GM18861 (cell line): ENCODE results near the gene ADAMTS12.
"Not testable (repeated sequence)": the region's sequence is repeated elsewhere in the genome, so short reads cannot be mapped to it uniquely, and the experiment has no call there.

Source experiments
- ATAC-seq: cut with Tn5 transposase; IDR thresholded peaks from one replicate; pipeline ENCODE4 v1.9.1; 2021; ENCODE audit not compliant: unreplicated experiment

ADAMTS12 gene

DNA sequence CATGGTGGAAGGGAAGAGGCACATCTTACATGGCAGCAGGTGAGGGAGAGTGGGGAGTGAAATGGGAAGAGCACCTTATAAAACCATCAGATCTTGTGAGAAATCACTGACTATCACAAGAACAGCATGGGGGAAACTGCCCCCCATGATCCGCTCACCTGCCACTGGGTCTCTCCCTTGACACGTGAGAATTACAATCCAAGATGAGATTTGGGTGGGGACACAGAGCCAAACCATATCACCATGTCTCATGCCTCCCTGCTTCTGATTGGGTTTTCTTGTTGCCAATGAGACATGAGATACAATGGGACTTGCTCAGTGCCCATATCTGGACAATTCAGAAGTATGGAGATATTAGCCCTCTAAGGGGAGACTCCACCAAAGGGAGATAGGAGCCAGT lies 353.6 kb downstream of the ADAMTS12 start:
- no peak for ATAC-seq

DNA sequence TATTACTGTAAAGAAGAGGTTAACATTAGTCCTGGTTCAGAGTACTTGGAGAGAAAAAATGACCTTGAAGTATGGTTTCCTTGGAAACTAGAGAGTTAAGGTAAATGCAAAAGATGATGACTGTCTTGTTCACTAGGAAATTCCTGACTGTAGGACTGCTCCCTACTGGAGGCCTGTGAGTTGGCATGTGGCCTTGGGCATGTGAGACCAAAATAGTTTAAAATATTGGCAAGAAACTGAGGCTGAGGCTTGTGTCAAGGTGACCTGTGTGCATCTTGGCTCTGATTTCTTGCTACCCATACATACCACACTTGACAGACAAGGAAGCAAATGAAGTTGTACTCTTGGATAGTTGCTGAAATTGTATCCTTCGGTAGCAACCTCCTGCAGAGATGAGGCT lies 354.6 kb downstream of the ADAMTS12 start:
- no peak for ATAC-seq

DNA sequence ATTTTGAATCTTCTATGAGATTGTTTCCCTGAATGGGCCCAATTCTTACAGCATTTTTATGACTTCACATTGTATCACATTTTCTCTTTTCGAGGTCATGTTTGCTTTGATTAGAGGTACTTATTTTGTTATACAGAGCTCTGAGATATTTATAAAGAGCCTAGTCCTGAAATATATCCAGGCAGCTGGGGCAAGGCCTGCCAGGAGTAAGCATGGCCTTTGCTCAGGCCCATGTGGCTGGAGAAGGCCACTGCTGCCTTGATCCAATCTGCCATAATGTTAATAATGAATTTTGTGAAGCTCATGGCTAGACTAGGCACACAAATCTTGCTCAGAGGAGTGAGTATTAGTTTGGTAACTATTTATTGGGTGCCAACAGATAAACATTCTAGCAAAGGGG lies 355.0 kb downstream of the ADAMTS12 start:
- ATAC-seq = no peak

DNA sequence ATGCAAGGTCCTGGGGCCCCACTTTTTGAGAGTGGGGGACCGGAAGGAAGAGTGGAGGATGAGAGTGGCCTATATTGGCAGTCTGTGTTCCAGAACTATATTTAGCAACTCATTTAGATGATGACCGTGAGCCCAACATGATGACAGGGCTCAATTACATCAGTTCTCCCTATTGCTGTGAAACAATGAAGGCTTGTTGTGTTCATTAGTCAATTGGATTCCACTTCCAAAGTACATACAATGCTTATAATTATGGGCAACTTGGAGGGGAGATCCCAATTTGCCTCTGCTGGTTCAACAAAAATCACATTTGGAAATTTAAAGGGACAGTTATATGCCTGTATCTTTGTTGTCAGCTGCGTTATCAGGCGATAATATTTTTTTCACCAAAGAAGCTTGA lies 360.0 kb downstream of the ADAMTS12 start:
- no peak for ATAC-seq

DNA sequence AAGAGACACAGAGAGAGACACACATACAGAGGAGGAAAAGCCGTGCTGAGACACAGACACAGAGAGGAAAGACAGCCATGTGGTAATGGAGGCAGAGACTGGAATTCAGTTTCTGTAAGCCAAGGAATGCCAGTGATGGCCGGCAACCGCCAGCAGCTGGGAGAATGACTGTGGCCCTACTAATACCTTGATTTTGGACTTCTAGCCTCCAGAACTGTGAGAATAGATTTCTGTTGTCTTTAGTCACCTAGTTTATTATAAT lies 360.8 kb downstream of the ADAMTS12 start:
- ATAC-seq = no peak

DNA sequence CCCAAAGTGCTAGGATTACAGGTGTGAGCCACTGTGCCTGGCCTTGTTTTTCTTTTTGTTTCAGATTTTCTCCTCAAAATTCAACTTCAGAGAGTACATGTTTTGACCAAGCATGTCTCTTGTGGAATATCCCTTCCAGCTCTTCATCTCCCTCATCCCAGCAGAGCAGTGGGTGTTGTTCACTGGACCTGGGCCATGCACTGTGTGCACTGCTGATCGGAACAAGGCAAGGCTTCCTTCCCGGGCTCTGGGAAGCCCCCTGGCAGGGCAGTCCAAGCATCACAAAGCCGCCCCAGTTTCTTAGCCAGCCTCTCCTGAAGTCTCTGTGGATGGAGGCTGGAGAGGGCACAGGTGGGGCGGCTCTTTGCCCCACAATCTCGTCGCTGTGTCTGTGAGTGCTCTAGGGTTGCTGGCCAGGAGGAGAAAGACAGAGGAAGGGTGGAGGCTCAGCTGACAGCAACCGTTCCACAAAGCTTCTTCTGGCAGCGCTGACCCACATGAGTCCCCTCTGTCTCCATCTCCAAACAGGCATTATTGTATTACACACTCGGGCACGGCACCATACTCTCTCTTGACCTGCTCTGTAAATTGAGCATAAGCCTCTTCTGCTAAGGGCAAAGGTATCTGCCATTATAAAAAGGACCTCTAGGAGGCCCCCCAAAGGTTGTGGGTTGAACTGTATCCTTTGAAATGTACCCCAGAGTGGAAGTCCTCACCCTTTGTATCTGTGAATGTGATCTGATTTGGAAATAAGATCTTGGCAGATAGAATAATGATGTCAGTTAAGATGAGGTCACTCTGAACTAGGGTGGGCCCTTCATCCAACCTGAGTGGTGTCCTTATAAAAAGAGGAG lies 361.4 kb downstream of the ADAMTS12 start:
- ATAC-seq = no peak

DNA sequence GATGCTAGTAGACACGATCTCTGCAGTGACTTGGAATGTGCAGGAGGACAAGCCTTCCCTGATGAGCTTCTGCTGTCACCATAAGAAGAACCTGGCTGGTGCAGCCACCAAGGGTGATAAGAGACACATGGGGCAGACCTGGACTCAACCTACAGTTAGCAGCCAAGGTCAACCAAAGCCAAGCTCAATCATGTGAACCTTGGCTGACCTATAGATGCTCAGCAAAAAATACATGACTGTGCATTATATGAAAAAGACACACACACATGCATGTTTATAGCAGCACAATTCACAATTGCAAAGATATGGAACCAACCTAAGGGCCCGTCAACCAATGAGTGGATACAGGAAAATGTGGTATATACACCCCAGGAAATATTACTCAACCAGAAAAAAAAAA lies 364.1 kb downstream of the ADAMTS12 start:
- no peak for ATAC-seq

DNA sequence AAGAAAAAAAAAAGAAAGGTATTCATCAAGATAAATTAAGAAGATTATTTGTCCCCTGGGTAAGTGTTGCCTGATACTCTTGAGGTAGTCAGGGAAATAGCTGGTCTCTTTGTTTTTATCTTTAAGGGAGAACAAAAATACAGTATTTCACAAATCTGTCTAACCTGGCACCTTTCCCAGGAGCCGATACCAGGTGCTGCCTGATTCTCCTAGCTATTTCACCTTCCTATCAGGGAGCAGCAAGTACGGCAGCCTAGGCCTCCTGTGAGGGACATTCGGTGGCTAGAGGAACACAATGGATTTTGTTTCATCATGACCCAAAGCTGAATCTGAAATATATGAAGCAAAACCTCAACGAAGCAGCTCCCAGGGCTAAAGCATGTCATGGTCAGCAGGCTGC lies 365.0 kb downstream of the ADAMTS12 start:
- ATAC-seq = no peak

DNA sequence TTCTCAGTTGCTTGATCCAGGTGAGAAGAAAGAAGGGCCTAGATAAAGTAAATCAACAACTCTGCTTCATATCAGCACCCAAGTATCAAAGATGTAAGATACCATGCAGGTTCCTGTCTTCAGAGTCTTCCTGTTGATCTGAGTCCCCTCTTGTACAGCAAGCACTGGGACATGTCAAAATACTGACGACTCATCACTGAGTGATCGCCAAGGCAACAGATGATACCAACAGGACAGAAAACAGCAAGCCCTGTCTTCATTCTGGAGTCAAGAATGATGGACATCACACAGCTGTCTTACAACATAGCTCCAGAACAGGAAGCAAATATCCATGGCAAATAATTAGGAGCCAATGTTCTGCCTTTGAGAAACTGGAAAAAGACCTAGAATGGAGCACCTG lies 367.3 kb downstream of the ADAMTS12 start:
- no peak for ATAC-seq

DNA sequence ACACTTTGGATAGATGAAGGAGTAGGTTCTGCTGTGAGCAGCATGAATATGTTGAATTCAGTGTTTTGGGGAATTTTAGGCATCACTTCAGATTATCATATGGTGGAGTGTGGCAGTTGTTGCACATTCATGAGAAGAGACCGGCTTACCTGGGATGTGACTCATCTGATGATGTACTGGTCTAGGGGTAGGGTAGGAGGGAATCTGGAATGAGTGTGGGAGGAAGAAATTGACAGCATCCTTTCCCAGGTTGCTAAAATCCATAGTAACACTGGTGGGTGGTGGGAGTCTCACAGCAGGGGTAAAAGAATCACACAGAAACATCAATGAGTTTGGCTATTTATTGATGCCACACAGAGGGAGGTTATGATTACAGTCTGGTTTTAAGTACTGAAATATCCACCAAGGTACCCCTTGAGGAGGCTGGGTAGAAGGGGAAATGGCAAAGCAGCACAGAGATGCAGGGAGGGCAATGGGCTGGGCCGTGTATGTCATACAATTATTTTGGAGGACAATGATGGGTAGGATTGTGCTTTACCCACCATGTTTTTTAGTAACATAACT lies 368.5 kb downstream of the ADAMTS12 start:
- no peak for ATAC-seq

DNA sequence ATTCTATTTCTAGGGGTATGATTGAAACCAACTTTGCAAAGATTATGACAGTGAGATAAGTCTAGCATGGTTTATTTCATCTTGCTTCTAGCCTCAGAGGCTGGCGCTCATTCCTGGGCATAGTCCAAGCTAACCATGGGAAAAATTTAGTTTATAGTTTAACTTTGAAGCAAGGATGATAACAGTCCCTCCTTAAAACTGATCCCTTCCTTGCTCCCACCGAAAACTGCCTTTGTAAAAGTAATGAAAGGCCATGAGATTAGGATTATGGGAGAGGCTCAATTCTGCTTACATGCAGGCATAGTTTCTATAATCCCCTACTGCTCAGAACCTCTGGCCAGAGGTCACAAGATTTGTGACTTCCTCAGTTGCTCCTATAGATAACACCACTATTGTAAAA lies 375.4 kb downstream of the ADAMTS12 start:
- ATAC-seq = no peak

DNA sequence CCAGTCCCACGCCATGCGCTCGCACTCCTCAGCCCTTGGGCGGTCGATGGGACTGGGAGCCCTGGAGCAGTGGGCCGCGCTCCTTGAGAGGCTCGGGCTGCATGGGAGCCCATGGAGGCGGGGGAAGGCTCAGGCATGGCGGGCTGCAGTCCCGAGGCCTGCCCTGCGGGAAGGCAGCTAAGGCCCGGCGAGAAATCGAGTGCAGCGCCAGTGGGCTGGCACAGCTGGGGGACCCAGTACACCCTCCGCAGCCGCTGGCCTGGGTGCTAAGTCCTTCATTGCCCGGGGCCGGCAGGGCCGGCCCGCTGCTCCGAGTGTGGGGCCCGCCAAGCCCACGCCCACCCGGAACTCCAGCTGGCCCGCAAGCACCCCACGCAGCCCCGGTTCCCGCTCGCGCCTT lies 376.4 kb downstream of the ADAMTS12 start:
- ATAC-seq = not testable (repeated sequence)

DNA sequence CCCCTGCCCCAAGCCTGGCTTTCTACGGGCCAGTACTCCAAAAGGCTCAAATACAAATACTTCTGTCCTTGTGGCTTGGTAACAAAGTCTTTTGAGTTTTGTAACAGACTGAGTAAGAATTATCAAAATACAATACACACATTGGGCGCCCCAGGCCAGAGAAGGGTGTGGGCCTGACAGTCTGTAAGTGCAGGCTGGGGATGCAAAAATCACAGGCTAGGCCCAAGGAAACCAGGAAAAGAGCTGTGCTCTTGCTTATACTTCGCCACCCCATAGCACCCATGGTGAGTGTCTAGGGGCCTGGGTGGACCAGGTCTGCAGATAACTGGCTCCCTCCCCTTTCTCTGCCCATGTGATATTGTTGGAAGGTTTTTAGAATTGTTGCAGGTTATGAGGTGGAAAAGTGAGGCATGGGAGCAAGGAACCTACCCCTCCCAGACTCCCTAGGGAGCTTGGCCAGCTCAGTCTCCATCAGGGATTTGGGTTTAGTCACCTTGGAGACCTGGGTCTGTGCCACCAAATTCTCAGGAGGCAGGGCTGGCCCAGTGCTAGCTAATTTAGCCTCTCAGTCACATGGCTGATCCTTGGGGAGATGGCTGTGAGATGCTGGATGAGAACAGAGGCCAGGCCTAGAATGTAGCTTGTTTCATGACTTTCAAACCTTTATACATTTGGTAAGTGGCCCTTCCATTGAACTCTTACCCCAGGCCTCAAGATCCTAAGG lies 378.2 kb downstream of the ADAMTS12 start:
- ATAC-seq = no peak

DNA sequence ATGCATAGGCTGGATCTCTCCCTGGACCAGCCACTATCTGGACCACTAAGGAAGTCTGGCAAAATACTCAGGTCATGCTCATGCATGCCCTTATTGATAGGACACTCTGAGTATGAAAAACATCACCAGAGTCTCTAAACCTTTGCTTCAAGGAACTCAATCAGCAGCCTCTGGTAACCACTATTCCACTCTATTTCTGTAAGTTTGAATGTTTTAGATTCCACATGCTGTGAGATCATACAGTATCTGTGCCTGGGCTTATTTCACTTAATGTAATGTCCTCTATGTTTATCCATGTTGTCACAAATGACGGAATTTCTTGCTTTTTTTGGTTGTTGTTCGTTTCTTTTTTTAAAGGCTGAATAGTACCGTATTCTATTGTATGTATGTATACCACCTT lies 382.8 kb downstream of the ADAMTS12 start:
- no peak for ATAC-seq

DNA sequence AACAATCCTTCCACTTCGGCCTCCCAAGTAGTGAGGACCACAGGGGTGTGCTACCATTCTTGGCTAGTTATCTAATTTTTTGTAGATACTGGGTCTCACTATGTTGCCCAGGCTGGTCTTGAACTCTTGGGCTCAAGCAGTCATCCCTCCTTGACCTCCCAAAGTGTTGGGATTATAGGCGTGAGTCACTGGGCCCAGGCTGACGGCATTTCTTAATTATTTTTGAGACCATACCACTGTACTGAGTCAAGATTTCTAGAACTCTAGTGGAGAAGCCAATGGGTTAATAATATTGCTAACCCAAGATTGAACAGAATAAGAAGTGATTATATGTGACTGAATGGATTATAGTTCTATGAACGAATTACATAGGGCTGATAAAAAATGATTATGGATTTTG lies 384.4 kb downstream of the ADAMTS12 start:
- ATAC-seq = no peak

DNA sequence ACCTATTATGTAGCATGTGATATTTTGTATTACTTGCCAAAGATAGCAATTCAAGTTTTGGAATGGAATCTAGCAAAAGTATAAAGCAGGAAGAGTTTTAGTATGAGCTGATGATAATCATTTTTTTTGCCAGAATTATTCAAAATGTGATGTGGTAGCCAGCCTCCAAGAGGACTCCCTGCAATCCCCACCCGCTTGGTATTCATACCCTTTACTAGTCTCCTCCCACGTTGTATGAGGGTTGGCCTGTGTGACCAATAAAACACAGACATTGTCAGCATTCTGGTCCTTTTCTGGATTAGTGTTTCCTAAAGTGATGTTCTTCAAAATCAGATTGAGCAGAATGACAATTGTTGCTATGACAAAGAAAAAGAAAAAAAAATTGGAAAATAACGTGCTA lies 387.2 kb downstream of the ADAMTS12 start:
- ATAC-seq = no peak

DNA sequence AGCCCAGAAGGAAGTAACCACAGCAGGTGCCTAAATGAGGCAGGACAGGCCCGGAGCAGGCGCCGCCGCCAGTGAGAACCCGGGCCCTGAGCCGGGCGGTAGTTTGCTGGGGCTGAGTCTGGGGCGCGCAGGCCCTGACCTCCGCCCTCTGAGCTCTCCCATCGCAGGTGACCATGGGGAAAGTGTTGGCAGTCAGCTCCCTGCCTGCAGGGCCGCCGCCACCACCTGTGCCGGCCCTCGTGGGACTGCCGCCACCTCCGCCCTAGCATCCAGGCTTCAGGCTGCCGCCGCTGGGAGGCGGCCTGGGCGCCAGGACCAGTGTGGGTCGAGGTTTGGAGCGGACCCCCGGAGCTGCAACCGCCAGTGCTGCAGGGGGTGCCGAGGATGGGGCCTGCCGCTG lies 389.9 kb downstream of the ADAMTS12 start:
- ATAC-seq = no peak

DNA sequence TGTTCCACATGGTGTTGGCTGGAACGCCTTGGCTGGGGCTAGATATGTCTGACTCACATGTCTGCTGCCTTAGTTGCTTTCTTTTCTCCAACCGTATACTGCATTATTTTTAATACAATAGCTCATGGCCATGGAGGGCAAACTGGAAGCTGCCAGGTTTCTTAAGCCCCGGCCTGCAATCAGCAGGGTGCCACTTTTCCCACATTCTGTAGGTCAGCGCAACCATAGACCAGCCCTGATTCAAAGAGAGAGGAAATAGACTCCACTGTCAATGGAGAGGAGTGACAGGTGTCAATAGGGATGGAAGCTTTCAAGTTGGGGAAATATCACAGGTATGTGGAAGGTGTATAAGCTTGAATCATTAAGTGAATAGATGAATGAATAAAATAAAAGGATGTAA lies 390.5 kb downstream of the ADAMTS12 start:
- ATAC-seq = no peak

DNA sequence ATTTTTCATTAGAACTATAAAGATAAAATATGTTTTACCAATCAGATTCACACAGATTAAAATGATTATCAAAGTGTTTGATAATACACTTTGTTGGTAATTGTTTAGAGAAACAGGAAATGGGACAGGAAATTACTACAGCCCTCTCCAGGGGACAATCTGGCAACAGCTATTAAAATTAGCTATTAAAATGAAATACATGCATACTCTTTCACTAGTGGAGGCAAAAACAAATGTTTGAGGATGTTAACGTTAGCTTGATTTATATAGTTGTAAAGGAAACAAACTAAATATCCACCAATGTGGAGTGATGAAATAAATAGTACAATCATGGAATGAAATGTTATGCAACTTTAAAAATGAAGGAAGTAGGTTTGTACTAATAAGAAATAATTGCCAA lies 397.3 kb downstream of the ADAMTS12 start:
- ATAC-seq = no peak

DNA sequence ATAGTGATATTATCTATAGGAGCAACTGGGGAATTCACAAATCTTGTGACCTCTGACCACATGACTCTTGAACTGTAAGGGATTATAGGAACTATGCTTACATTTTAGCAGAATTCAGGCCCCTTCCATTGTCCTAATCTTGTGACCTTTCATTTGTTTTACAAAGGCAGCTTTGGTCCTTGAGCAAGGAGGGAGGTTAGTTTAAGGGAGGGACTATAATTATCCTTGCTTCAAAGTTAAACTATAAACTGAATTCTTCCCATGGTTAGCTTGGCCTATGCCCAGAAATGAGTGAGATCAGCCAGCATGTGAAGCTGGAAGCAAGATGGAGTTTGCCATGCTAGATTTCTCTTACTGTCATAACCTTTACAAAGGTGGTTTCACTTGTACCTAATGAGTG lies 399.8 kb downstream of the ADAMTS12 start:
- ATAC-seq = no peak

DNA sequence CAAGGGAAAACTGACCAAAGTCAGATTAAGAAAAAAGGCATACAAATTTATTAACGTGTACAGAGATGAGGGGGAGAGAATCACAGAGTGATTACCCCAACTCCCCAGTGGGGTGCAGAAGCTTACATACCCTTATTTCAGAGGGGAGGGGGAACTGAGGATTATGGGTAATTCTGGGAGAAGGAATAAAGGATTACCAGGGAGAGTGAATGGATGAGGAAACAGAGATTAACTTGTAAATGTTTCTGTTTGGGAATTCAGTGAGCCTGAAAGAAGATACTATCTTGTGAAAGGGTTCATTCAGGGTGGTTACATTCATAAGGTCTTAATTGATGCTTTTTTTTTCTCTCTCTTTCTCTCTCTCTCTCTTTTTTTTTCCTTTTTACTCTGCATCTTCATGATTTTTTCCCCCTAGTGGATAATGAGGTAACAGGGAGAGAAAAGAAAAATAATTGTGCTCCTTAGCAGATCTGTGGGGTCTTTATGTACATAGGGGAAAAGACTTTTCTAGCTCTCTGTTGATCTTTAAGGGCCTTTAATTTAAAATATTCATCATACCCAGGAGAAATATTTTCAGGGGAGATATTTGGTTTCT lies 401.6 kb downstream of the ADAMTS12 start:
- ATAC-seq = no peak

DNA sequence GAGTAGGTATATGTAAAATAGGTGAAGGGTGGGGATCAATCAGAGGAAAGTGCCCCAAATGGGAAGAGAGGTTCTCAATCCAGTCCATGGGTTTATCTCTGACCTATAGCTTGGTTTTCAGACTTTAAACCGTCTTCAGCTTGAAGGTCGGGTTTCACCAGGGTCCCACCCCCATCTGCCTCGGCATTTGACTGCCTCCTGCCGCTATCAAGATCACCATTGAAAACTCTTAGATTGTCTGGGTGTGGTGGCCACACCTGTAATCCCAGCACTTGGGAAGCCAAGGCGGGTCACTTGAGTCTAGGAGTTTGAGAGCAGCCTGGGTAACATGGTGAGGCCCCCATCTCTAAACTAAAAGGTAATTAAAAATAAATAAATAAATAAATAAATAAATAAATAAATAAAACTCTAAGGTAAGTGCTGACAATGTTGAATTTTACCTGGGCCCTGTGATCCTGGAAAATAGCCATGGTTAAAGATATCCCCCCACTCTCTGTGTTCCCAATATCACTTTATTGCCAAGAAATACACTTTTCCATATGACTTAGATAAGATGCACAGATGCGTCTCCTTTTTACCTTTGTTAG lies 402.2 kb downstream of the ADAMTS12 start:
- ATAC-seq = no peak
